Eye (tissue), 1 donor: ENCODE results near the gene SLC25A26.

Experiments
- DNase-seq: peaks from one replicate; pipeline ENCODE4 v3.0.0-alpha.2; 2015

SLC25A26 gene

GRCh38 chr3:66227915-66228314 is 7.1 kb downstream of the SLC25A26 start:
- no peak for DNase-seq

GRCh38 chr3:66228707-66229106 is 7.9 kb downstream of the SLC25A26 start:
- DNase-seq: no peak

GRCh38 chr3:66229931-66230330 is 9.1 kb downstream of the SLC25A26 start:
- DNase-seq: no peak

GRCh38 chr3:66233033-66233432 is 12.2 kb downstream of the SLC25A26 start:
- no peak for DNase-seq

GRCh38 chr3:66236281-66236680 is 15.5 kb downstream of the SLC25A26 start:
- DNase-seq: peak; percentile 34

GRCh38 chr3:66237552-66237951 is 16.8 kb downstream of the SLC25A26 start:
- DNase-seq: no peak

GRCh38 chr3:66239513-66240123 is 18.8 kb downstream of the SLC25A26 start:
- DNase-seq: no peak

GRCh38 chr3:66241466-66241865 is 20.7 kb downstream of the SLC25A26 start:
- DNase-seq: no peak

- DNase-seq: no peak
Observed at GRCh38 chr3:66242788-66243464, 22.1 kb downstream of the SLC25A26 start.

- no peak for DNase-seq
Observed at GRCh38 chr3:66248641-66249040, 27.8 kb downstream of the SLC25A26 start.

- peak; percentile 67 for DNase-seq
Observed at GRCh38 chr3:66253790-66254620, 33.2 kb downstream of the SLC25A26 start.

GRCh38 chr3:66255865-66256264 is 35.1 kb downstream of the SLC25A26 start:
- DNase-seq: no peak

- DNase-seq: no peak
Observed at GRCh38 chr3:66256806-66257205, 36.0 kb downstream of the SLC25A26 start.

GRCh38 chr3:66259566-66260255 is 38.9 kb downstream of the SLC25A26 start:
- no peak for DNase-seq

GRCh38 chr3:66260431-66260830 is 39.6 kb downstream of the SLC25A26 start:
- DNase-seq: no peak

GRCh38 chr3:66261355-66261754 is 40.6 kb downstream of the SLC25A26 start:
- no peak for DNase-seq

GRCh38 chr3:66265649-66266048 is 44.8 kb downstream of the SLC25A26 start:
- no peak for DNase-seq

- DNase-seq: no peak
Observed at GRCh38 chr3:66266551-66266950, 45.8 kb downstream of the SLC25A26 start.

- no peak for DNase-seq
Observed at GRCh38 chr3:66267031-66267430, 46.2 kb downstream of the SLC25A26 start.

- DNase-seq: no peak
Observed at GRCh38 chr3:66267906-66268305, 47.1 kb downstream of the SLC25A26 start.

- no peak for DNase-seq
Observed at GRCh38 chr3:66268864-66269263, 48.1 kb downstream of the SLC25A26 start.

GRCh38 chr3:66269411-66269810 is 48.6 kb downstream of the SLC25A26 start:
- no peak for DNase-seq

- DNase-seq: no peak
Observed at GRCh38 chr3:66270288-66270687, 49.5 kb downstream of the SLC25A26 start.
